ENCODE results near the gene CCDC88C. TPM values are rescaled to one million over a fixed set of nuclear protein-coding genes. Genes with fewer than 3 reads are reported as not detected.

CCDC88C gene
- total RNA-seq, 1 experiment from 2014 or later, result 14.7 TPM

DNA sequence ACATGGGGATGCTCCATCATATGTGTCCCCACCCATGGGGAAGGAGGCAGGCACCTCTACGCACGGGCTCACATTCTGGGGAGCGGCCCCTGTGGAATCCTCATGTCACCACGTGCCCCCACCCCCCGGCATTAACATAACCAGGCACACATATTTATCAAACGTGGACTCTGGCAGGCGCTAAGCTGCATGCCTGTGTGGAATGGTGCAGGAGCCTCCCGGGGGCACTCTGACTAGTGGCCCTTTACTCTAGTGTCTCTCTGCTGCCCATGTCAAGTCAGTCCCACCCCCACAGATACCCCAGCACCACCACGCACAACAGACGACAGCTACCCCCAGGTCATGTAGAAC lies 66.1 kb downstream of the CCDC88C start:
- no peak for DNase-seq (ENCODE audit: extremely low read depth, low read depth)

DNA sequence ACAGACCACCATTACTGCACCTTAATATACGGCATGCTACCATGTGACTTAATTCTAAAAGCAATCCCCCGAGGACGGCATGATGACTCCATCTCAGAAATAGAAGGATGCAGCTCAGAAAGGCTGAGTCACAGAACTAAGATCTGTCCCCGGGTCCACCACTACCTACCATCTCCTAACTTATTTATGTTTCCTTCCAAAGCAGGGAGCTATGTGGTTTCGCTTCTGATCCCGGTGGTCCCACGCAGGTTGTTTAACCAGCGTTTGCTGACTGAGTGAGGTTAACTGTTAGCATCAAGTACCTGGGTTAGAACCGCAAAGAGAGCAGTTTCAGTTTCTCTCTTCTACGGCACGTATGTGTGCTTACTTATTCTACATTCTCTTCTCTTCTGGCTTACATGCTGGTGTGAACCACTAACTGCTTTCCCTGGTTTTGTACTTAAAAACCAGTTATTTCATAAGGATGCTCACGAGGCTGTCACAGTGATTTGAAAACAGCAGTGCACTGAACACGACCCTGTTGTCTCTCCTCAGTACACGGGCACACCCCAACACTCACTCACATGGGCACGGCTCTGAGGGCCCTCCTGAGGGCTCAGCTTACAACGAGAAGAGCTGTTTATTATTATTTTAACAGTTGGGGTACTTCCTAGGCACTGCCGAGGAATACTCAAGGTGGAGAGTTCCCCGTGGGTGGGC lies 66.7 kb downstream of the CCDC88C start:
- DNase-seq (ENCODE audit: extremely low read depth, low read depth), result peak; percentile 31

GRCh38 chr14:91350483-91350812 lies 67.2 kb downstream of the CCDC88C start:
- no peak for DNase-seq (ENCODE audit: extremely low read depth, low read depth)

- no peak for DNase-seq (ENCODE audit: extremely low read depth, low read depth)
Measured at GRCh38 chr14:91349481-91350074, 68.0 kb downstream of the CCDC88C start.

- DNase-seq (ENCODE audit: extremely low read depth, low read depth), result no peak
Measured at GRCh38 chr14:91348845-91349465, 68.7 kb downstream of the CCDC88C start.

DNA sequence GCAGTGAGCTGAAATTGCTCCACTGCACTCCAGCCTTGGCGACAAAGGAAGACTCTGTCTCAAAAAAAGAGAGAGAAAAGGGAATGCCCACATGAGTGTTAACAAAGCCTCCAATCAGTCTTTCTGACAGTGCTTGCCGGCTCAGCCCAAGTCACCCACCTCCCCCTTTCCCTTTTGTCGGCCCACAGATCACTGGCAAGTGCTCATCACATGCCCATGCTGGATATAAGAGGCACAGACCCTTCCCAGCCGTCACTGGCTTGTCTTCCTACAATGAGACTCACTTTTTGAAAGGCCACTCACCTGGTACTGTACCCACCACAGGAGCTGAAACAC lies 70.8 kb downstream of the CCDC88C start:
- no peak for DNase-seq (ENCODE audit: extremely low read depth, low read depth)

GRCh38 chr14:91344096-91344495 lies 73.5 kb downstream of the CCDC88C start:
- DNase-seq (ENCODE audit: extremely low read depth, low read depth), result no peak

DNA sequence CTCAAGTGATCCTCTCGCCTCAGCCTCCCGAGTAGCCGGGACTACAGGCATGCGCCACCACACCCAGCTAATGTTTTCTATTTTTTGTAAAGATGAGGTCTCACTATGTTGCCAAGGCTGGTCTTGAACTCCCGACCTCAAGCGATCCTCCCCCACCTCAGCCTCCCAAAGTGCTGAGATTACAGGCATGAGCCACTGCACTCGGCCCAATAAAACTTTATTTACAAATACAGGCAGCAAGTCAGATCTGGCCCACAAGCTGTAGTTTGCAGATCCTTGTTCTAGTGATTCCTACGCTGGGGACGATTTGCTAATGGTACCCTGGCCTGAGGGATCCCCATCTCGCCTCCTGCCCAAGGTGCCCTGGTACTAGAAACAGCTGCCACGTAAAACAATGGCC lies 74.6 kb downstream of the CCDC88C start:
- no peak for DNase-seq (ENCODE audit: extremely low read depth, low read depth)

DNA sequence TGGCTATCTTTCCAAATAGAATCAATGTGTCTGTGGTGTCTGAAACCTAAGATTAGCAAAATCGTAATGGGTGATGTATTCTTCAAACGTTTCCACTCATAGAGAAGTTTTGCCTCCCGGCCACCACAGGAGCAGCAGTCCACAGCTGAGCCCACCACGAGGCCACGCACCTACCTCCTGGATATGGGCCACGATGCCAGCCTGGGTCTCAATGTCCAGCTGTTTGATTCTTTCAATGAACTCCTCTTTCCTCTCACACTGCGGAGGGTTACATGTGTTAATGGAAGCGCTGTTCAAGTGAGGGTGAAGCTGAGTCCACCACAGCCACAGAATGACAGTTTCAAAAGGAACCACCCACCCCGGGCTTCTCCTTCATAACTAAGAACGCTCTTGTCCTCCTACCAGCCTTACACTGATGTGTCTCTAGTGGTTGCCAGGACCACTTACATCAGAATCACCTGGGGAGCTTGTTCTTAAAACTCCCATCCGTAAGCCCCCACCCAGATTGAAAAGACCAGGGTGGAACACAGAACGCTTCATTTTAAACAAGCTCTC lies 75.3 kb downstream of the CCDC88C start:
- DNase-seq (ENCODE audit: extremely low read depth, low read depth), result no peak

GRCh38 chr14:91341751-91342154 lies 75.9 kb downstream of the CCDC88C start:
- DNase-seq (ENCODE audit: extremely low read depth, low read depth), result no peak

GRCh38 chr14:91341334-91341733 lies 76.3 kb downstream of the CCDC88C start:
- no peak for DNase-seq (ENCODE audit: extremely low read depth, low read depth)

- no peak for DNase-seq (ENCODE audit: extremely low read depth, low read depth)
Measured at GRCh38 chr14:91339671-91340369, 77.8 kb downstream of the CCDC88C start.

DNA sequence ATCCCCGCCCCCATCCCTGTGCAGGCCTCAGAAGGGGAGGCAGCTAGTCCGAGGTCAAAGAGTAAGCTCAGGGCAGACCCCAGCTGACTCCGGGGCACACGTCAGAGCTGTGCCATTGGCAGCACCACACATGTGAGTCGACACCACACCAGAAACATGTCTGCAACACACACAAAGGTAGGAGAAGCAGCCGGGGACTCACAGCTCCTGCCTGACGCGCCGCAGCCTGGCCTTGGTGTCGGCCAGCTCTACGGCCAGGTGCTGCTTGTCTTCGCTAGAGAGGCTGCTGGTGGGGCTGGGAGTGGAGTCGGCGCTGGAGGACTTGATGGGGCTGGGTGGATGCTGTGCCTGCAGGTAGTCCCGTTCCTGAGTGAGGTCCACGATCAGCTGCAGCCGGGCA lies 78.5 kb downstream of the CCDC88C start:
- DNase-seq (ENCODE audit: extremely low read depth, low read depth), result no peak

DNA sequence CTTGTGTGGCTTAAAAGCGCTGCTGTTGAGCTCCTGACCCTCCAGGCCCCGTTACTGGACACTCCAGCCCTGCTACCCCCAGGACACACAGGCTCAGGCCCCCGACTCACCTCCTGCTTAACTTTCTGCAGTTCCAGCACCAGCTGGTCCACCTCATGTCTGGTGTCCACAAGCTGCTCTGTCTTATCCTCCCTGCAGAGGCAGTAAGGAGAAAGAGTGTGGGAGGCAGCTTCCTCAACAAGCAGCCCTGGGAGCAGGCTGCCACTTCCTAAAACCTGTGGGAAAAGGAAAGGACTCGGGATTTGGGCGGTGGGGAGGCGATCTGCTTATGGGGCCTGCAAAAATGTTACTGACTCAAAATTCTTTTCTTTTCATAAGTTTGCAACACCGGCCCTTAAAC lies 79.2 kb downstream of the CCDC88C start:
- no peak for DNase-seq (ENCODE audit: extremely low read depth, low read depth)

- DNase-seq (ENCODE audit: extremely low read depth, low read depth), result no peak
Measured at GRCh38 chr14:91337699-91338335, 79.8 kb downstream of the CCDC88C start.

- no peak for DNase-seq (ENCODE audit: extremely low read depth, low read depth)
Measured at GRCh38 chr14:91336093-91336450, 81.5 kb downstream of the CCDC88C start.

DNA sequence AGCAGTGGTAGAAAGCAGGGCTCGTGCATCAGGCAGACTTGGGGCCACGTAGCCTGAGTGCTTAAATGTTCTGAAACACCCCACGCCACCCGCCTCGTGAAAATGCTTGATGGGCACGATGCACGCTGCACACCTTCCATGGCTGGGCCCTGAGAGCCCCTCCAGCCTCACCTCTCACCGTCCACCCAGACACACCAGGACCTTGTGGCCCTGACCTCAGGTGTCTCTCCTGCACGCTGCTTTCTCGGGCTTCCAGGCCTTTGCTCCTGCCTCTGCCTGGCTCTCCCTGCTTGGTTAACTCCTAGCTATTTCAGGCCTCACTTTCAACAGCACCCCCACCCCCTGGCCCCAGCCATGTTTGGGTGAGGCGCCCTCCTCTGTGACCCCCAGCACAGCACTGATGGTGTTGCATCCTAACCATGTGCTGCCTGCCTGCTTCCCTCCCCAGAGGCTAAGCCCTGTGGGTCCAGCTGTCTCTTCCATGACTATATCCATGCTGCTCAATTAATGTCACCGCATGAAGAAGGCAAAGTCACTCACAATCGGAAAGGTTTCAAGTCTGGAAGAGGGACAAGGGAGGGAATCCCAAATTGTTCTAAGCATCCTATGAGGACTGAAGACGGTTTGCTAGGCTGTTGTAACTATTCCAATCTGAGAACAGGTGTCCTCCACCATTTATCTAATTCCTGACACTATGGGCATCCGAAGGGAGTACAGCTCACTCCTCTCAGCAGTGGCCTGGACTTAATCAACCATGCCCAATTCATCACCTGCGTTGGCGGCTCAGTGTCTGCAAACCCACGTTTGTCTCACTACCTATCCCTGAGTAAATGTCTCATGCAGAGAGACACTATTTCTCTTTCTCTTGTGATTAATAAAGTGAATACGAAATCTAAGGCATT lies 82.2 kb downstream of the CCDC88C start:
- no peak for DNase-seq (ENCODE audit: extremely low read depth, low read depth)

- DNase-seq (ENCODE audit: extremely low read depth, low read depth), result no peak
Measured at GRCh38 chr14:91333650-91334039, 84.0 kb downstream of the CCDC88C start.

DNA sequence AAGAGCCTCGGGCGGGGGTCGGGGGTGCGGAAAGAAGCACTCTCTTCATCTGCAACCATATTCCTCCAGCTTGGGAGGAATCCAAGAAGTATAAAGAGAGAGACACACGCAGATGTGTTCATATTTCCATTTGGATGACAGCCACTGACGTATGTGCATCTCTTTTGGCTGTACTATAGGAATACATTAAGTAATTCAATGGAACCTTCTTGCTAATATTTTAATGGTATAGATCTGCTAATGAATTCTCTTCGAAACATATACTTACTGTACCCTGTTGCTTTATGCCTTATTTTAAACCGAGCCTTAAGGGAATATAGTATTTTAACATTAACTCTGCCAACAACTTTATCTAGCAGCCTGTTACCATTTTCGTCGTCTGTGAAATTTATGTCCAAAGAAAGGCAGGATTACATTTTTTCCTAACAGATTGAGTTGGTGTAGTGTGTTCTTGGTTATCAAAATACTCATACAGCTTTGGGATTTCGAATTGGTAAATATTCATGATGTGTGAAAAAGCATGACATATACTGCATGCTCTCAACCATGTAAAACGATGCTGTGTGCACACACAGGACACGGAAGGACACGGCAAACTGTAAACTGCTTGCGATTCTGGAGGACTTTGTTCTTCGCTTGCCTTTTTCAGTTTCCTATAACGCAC lies 84.5 kb downstream of the CCDC88C start:
- DNase-seq (ENCODE audit: extremely low read depth, low read depth), result no peak

All from NCI-H460 (cell line).